H1 (cell line): Measurements from ENCODE around the gene UMAD1. TPM values are rescaled to one million over a fixed set of nuclear protein-coding genes. Genes with fewer than 3 reads are reported as not detected.

ENCODE experiments used
- CTCF ChIA-PET: fragments of 300-600 bp; sonication (Branson Sonifier 250); formaldehyde crosslinking; loops from one replicate; lab custom pipeline; 2021; ENCODE audit not compliant: partially characterized antibody; lab: Charles Lee
- POLR2A ChIA-PET: fragments of 300-600 bp; sonication (Branson Sonifier 250); formaldehyde crosslinking; loops from one replicate; lab custom pipeline; 2021; ENCODE audit warnings: inconsistent platforms; ENCODE audit not compliant: partially characterized antibody; lab: Charles Lee
- DNase-seq, 2 experiments: peaks; one replicate each; pipeline versions ENCODE4 v3.0.0 to v3.0.0-alpha.2; 2010 to 2022; ENCODE audit warnings: low spot score in 2 of 2, low read depth in 1 of 2, mixed read lengths in 1 of 2
- FAIRE-seq: peaks from 2 replicates; lab custom pipeline; 2011; peaks lifted over from hg19 to GRCh38; lab: Jason Lieb, UNC
- H2AFZ ChIP-seq: 2 replicates; pipeline ENCODE4 v1.8.1; 2012; ENCODE audit warnings: low read length, inconsistent platforms
- H2AK5ac ChIP-seq: 2 replicates; pipeline ENCODE4 v1.6.1; 2013; ENCODE audit warnings: low read depth, low read length
- H2BK120ac ChIP-seq: replicated peaks from 2 replicates; pipeline ENCODE3; 2013; ENCODE audit warnings: low read depth, low read length, inconsistent platforms
- H2BK12ac ChIP-seq: 2 replicates; pipeline ENCODE4 v1.6.1; 2013; ENCODE audit warnings: low read depth, low read length
- H2BK15ac ChIP-seq: 2 replicates; pipeline ENCODE4 v1.6.1; 2013; ENCODE audit warnings: low read length
- H2BK20ac ChIP-seq: 2 replicates; pipeline ENCODE4 v1.6.1; 2013; ENCODE audit warnings: low read length
- H2BK5ac ChIP-seq: 2 replicates; pipeline ENCODE4 v1.6.1; 2013; ENCODE audit warnings: low read depth, low read length
- H3K14ac ChIP-seq: 2 replicates; pipeline ENCODE4 v1.6.1; 2013; ENCODE audit warnings: inconsistent platforms; ENCODE audit not compliant: insufficient read length
- H3K18ac ChIP-seq: 2 replicates; pipeline ENCODE4 v1.6.1; 2013; ENCODE audit warnings: low read length; ENCODE audit errors: extremely low read depth
- H3K23ac ChIP-seq: 2 replicates; pipeline ENCODE4 v1.6.1; 2013; ENCODE audit warnings: inconsistent platforms; ENCODE audit not compliant: insufficient read length
- H3K23me2 ChIP-seq: 2 replicates; pipeline ENCODE4 v1.6.1; 2013; ENCODE audit warnings: low read depth, low read length
- H3K27ac ChIP-seq: 2 replicates; pipeline ENCODE4 v1.6.1; 2011; ENCODE audit warnings: low read depth, low read length, inconsistent platforms
- H3K27me3 ChIP-seq, 4 experiments: replicated peaks in 1 of 4; 1 replicate in 1 of 4; 2 replicates in 3 of 4; pipeline versions ENCODE4 v1.6.1 to v1.8.1; 2011 to 2013; ENCODE audit warnings: low read length in 3 of 4, mild to moderate bottlenecking in 3 of 4, inconsistent platforms in 2 of 4, mixed read lengths in 2 of 4, moderate library complexity in 1 of 4; ENCODE audit not compliant: control insufficient read depth in 3 of 4, insufficient read depth in 3 of 4; ENCODE audit errors: extremely low read depth in 1 of 4
- H3K36me3 ChIP-seq, 4 experiments: 2 replicates each; pipeline versions ENCODE4 v1.6.1 to v1.8.1; 2011 to 2013; ENCODE audit warnings: mild to moderate bottlenecking in 4 of 4, low read length in 3 of 4, moderate library complexity in 2 of 4, control low read depth in 1 of 4, inconsistent platforms in 1 of 4; ENCODE audit not compliant: insufficient read depth in 4 of 4, control insufficient read depth in 2 of 4
- H3K4ac ChIP-seq: replicated peaks from 2 replicates; pipeline ENCODE3; 2013; ENCODE audit warnings: low read length, low read depth, mixed read lengths, inconsistent platforms; ENCODE audit not compliant: insufficient read length
- H3K4me1 ChIP-seq, 4 experiments: replicated peaks in 1 of 4; 1 replicate in 1 of 4; 2 replicates in 3 of 4; pipeline versions ENCODE4 v1.6.1 to v1.8.1; 2011 to 2013; ENCODE audit warnings: low read length in 3 of 4, inconsistent platforms in 2 of 4, mixed read lengths in 1 of 4; ENCODE audit not compliant: insufficient read depth in 4 of 4, control insufficient read depth in 3 of 4
- H3K4me2 ChIP-seq, 2 experiments: 2 replicates each; pipeline versions ENCODE4 v1.6.1 to v1.8.1; 2011 to 2013; ENCODE audit warnings: low read depth in 2 of 2, low read length in 2 of 2, control low read depth in 1 of 2, inconsistent platforms in 1 of 2, mild to moderate bottlenecking in 1 of 2; ENCODE audit not compliant: insufficient read depth in 1 of 2
- H3K4me3 ChIP-seq, 4 experiments: fragments of 200-600, 300-600 bp in 1 of 4; sonication (generic), shearing (Covaris generic), sonication (Bioruptor Twin) in 1 of 4; 2 replicates each; pipeline versions ENCODE4 v1.5.1 to v1.8.1; 2011 to 2016; ENCODE audit warnings: low read length in 4 of 4, low read depth in 3 of 4, control low read depth in 2 of 4, inconsistent platforms in 2 of 4, mild to moderate bottlenecking in 2 of 4, mixed read lengths in 1 of 4, moderate library complexity in 1 of 4; ENCODE audit not compliant: insufficient read depth in 2 of 4; ENCODE audit errors: extremely low read depth in 1 of 4
- H3K56ac ChIP-seq: replicated peaks from 2 replicates; pipeline ENCODE3; 2013; ENCODE audit warnings: low read depth, mild to moderate bottlenecking, mixed read lengths, low read length, inconsistent platforms; ENCODE audit not compliant: insufficient read length
- H3K79me1 ChIP-seq: 2 replicates; pipeline ENCODE4 v1.6.1; 2013; ENCODE audit warnings: low read depth, low read length, control low read depth
- H3K79me2 ChIP-seq, 2 experiments: 2 replicates each; pipeline versions ENCODE4 v1.6.1 to v1.8.1; 2012 to 2013; ENCODE audit warnings: low read length in 2 of 2, mild to moderate bottlenecking in 2 of 2, inconsistent platforms in 1 of 2; ENCODE audit not compliant: insufficient read depth in 2 of 2, control insufficient read depth in 1 of 2
- H3K9ac ChIP-seq, 4 experiments: replicated peaks in 1 of 4; 1 replicate in 1 of 4; 2 replicates in 3 of 4; pipeline versions ENCODE4 v1.6.1 to v1.8.1; 2011 to 2013; ENCODE audit warnings: low read depth in 3 of 4, low read length in 3 of 4, control low read depth in 2 of 4, mild to moderate bottlenecking in 2 of 4, moderate library complexity in 2 of 4, inconsistent platforms in 1 of 4; ENCODE audit errors: extremely low read depth in 1 of 4
- H3K9me3 ChIP-seq, 2 experiments: 2 replicates each; pipeline versions ENCODE4 v1.6.1 to v1.8.1; 2012 to 2013; ENCODE audit warnings: mild to moderate bottlenecking in 2 of 2, moderate library complexity in 2 of 2, control low read depth in 1 of 2, inconsistent platforms in 1 of 2, low read depth in 1 of 2, low read length in 1 of 2, mixed read lengths in 1 of 2; ENCODE audit not compliant: insufficient read depth in 2 of 2
- H4K20me1 ChIP-seq, 2 experiments: replicated peaks in 1 of 2; 2 replicates each; pipeline versions ENCODE3 to v1.8.1; 2011 to 2013; ENCODE audit warnings: inconsistent platforms in 2 of 2, low read length in 2 of 2, mild to moderate bottlenecking in 1 of 2; ENCODE audit not compliant: insufficient read depth in 2 of 2, control insufficient read depth in 1 of 2
- H4K5ac ChIP-seq: 2 replicates; pipeline ENCODE4 v1.6.1; 2013; ENCODE audit warnings: low read length, low read depth, mixed read lengths, inconsistent platforms; ENCODE audit not compliant: insufficient read length
- H4K8ac ChIP-seq: 2 replicates; pipeline ENCODE4 v1.8.0; 2013; ENCODE audit warnings: mild to moderate bottlenecking, moderate library complexity, low read length, inconsistent platforms; ENCODE audit not compliant: insufficient read depth; ENCODE audit errors: extremely low read depth
- H4K91ac ChIP-seq: replicated peaks from 2 replicates; pipeline ENCODE3; 2013; ENCODE audit warnings: low read length, mixed read lengths, inconsistent platforms; ENCODE audit not compliant: insufficient read length
- KDM1A ChIP-seq: fragments of 200-600, 300-600 bp; sonication (generic); IDR thresholded peaks from 2 replicates; pipeline ENCODE4 v1.7.1; 2016; ENCODE audit warnings: mild to moderate bottlenecking, low read length, borderline replicate concordance
- SAP30 ChIP-seq: fragments of 300-600 bp; sonication (generic); IDR thresholded peaks from 2 replicates; pipeline ENCODE4 v1.7.1; 2012; ENCODE audit warnings: low read length, moderate library complexity, mild to moderate bottlenecking, inconsistent platforms; ENCODE audit not compliant: insufficient read depth, insufficient replicate concordance
- WGBS, 2 experiments: shearing (Covaris generic) in 1 of 2; methylation state at CpG; one replicate each; pipeline versions ENCODE4 v1.1.6 to v1.1.7; 2013 to 2015; ENCODE audit warnings: low lambda C conversion rate in 2 of 2, mixed read lengths in 2 of 2, inconsistent platforms in 1 of 2, low coverage in 1 of 2, missing lambda C conversion rate in 1 of 2; ENCODE audit not compliant: insufficient replicate concordance in 2 of 2, insufficient coverage in 1 of 2, insufficient read length in 1 of 2; ENCODE audit errors: extremely low coverage in 1 of 2, missing lambda C conversion rate in 1 of 2; 5-methylcytosine and 5-hydroxymethylcytosine counted together
- polyA plus RNA-seq, 7 experiments: library from polyadenylated mRNA; depleted of rRNA in 3 of 7; stranded (reverse) in 5 of 7; unstranded in 2 of 7; fragments of >200 nt in 5 of 7; fragments of 200-250 nt in 2 of 7; gene quantifications; 1 replicate in 5 of 7; 2 replicates in 1 of 7; 4 replicates in 1 of 7; pipeline versions ENCODE4 v1.2.1 to v1.2.3, GENCODE V29; 2011 to 2013; ENCODE audit warnings: missing spikeins in 2 of 7, mixed read lengths in 2 of 7
- total RNA-seq: library from RNA; stranded (reverse); fragmentation: NEBNext Ultra II Directional; extraction: Animal tissue kit (Norgen Biotek cat#: 25700); gene quantifications from 2 replicates; pipeline ENCODE4 v1.2.1, GENCODE V29; 2021

Gene UMAD1
- total and polyA plus RNA-seq, 2 of the 8 experiments (the other 6 are each of a cell fraction or from before 2014, with no cell fraction given), result 10.4 to 12.3 TPM

GRCh38 chr7:7750571-7751242 lies 110.2 kb downstream of the UMAD1 start:
- no peak for FAIRE-seq

More at GRCh38 chr7:7750571-7751242, 110.2 kb downstream of the UMAD1 start:
- H3K4me3 ChIP-seq, result no peak overlapping the region
- H3K27ac ChIP-seq, result no peak overlapping the region
- no peak overlapping the region for H3K18ac ChIP-seq
- no peak overlapping the region for H3K23ac ChIP-seq
- WGBS, 2 experiments, result 84% methylated on average over 2 of the region's 2 CpGs; no CpG with 5 or more reads in 1 of the 2 experiments
- H3K79me2 ChIP-seq, result no peaks in the 10 kb centered on the region
- H2AK5ac ChIP-seq, result no peak overlapping the region
- H3K14ac ChIP-seq, result no peak overlapping the region
- H3K23me2 ChIP-seq, result no peaks in the 10 kb centered on the region
- TF ChIP-seq SAP30 (no peak), KDM1A (peak; percentile 90)
- no peaks in the 10 kb centered on the region for H3K27me3 ChIP-seq
- no peaks in the 10 kb centered on the region for H4K20me1 ChIP-seq
- no peak for DNase-seq
- no peak overlapping the region for H2BK5ac ChIP-seq
- no peak overlapping the region for H2BK12ac ChIP-seq
- no peak overlapping the region for H4K8ac ChIP-seq
- no peaks in the 10 kb centered on the region for H3K9me3 ChIP-seq
- H3K9ac ChIP-seq, result no peak overlapping the region
- POLR2A ChIA-PET, result interaction anchor here (1.1 kb wide), 1 partner anchor 11 kb away, joined by 3 read pairs; no protein-coding TSS in a partner anchor
- no peak overlapping the region for H3K4ac ChIP-seq
- H2BK20ac ChIP-seq, result no peak overlapping the region
- no peaks in the 10 kb centered on the region for H3K36me3 ChIP-seq
- no peak overlapping the region for H2BK15ac ChIP-seq
- H4K5ac ChIP-seq, result no peak overlapping the region
- H4K91ac ChIP-seq, result no peak overlapping the region
- H3K4me2 ChIP-seq, result no peak overlapping the region
- H3K79me1 ChIP-seq, result no peaks in the 10 kb centered on the region
- H2BK120ac ChIP-seq, result no peak overlapping the region
- no peak overlapping the region for H2AFZ ChIP-seq
- no peak overlapping the region for H3K56ac ChIP-seq
- CTCF ChIA-PET, result interaction anchor here (0.8 to 1.4 kb wide), 3 partner anchors 70 to 628 kb away, joined by 3 read pairs; no protein-coding TSS in a partner anchor
- peaks cover 0 to 4% (median 0%) of the 10 kb centered on the region in 4 experiments; a peak in 1 of 7 replicates for H3K4me1 ChIP-seq
